AG04450 (cell line): ENCODE measurements around the gene CDH6. TPM values are rescaled to one million over a fixed set of nuclear protein-coding genes. Genes with fewer than 3 reads are reported as not detected.

Experiments used
- CTCF ChIA-PET: fragments of 300-600, 350-600 bp; formaldehyde crosslinking; extraction: SDS; loops from one replicate; lab custom pipeline; 2022; ENCODE audit warnings: antibody characterized with exemption, inconsistent platforms; lab: Charles Lee
- POLR2A ChIA-PET: fragments of 350-600 bp; formaldehyde crosslinking; extraction: SDS; loops from one replicate; lab custom pipeline; 2021; ENCODE audit warnings: antibody characterized with exemption, inconsistent platforms; lab: Yijun Ruan, JAX
- DNase-seq: peaks from one replicate; pipeline ENCODE4 v3.0.0-alpha.2; 2011; ENCODE audit warnings: low read depth, low spot score
- H3K27ac ChIP-seq: one replicate; pipeline ENCODE4 v1.5.1; 2012; ENCODE audit warnings: low read depth, low read length, control low read depth
- H3K27me3 ChIP-seq: one replicate; pipeline ENCODE4 v1.6.0; 2012; ENCODE audit warnings: low read length; ENCODE audit not compliant: control insufficient read depth, insufficient read depth
- H3K4me3 ChIP-seq: 2 replicates; pipeline ENCODE4 v1.5.1; 2011; ENCODE audit warnings: mild to moderate bottlenecking, low read depth, low read length, control low read depth
- H3K9me3 ChIP-seq: 2 replicates; pipeline ENCODE4 v1.5.1; 2012; ENCODE audit warnings: low read length; ENCODE audit not compliant: control insufficient read depth, insufficient read depth
- polyA plus RNA-seq: library from polyadenylated mRNA; depleted of rRNA; stranded (reverse); fragments of >200 nt; gene quantifications from 2 replicates; pipeline ENCODE4 v1.2.3, GENCODE V29; 2011
- TF ChIP-seq, protein P1 (sequence below): IDR thresholded peaks from 2 replicates; pipeline ENCODE4 v1.5.1; 2011; ENCODE audit warnings: low read depth, low read length, control low read depth, inconsistent platforms

CDH6 gene
- polyA plus RNA-seq, 1 experiment = 45.7 TPM

GRCh38 chr5:31169379-31169778, 24.1 kb upstream of the CDH6 start:
- no peak for DNase-seq
- H3K9me3 ChIP-seq = no peaks in the 10 kb centered on the region
- H3K27me3 ChIP-seq = no peaks in the 10 kb centered on the region
- CTCF ChIA-PET = interaction anchor here (1.9 kb wide), 1 partner anchor 17 kb away, joined by 9 read pairs; no protein-coding TSS in a partner anchor
- POLR2A ChIA-PET = no interaction called here
- H3K4me3 ChIP-seq = no peak overlapping the region
- TF ChIP-seq, protein P1, sequence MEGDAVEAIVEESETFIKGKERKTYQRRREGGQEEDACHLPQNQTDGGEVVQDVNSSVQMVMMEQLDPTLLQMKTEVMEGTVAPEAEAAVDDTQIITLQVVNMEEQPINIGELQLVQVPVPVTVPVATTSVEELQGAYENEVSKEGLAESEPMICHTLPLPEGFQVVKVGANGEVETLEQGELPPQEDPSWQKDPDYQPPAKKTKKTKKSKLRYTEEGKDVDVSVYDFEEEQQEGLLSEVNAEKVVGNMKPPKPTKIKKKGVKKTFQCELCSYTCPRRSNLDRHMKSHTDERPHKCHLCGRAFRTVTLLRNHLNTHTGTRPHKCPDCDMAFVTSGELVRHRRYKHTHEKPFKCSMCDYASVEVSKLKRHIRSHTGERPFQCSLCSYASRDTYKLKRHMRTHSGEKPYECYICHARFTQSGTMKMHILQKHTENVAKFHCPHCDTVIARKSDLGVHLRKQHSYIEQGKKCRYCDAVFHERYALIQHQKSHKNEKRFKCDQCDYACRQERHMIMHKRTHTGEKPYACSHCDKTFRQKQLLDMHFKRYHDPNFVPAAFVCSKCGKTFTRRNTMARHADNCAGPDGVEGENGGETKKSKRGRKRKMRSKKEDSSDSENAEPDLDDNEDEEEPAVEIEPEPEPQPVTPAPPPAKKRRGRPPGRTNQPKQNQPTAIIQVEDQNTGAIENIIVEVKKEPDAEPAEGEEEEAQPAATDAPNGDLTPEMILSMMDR = no peak
- H3K27ac ChIP-seq = no peak overlapping the region

DNA sequence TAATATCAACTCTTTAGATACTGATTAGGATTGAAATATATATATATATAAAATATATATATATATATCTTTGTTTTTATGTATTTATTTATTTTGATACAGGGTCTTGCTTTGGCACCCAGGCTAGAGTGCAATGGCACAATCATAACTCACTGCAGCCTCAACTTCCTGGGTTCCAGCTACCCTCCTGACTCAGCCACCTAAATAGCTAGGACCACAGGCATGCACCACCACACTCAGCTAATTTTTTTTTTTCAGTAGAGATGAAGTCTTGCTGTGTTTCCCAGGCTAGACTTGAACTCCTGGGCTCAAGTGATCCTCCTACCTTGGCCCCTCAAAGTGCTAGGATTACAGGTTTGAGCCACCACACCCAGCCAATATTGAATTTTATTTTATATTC, 20.6 kb upstream of the CDH6 start:
- TF ChIP-seq, protein P1 = no peak
- POLR2A ChIA-PET = no interaction called here
- Histone ChIP-seq H3K27me3 (no peaks in the 10 kb centered on the region), H3K27ac (no peak overlapping the region), H3K9me3 (no peaks in the 10 kb centered on the region), H3K4me3 (no peak overlapping the region)
- no peak for DNase-seq
- CTCF ChIA-PET = interaction anchor here (1.8 to 2.8 kb wide), 2 partner anchors 14 to 15 kb away, joined by 5 to 15 read pairs; no protein-coding TSS in a partner anchor

GRCh38 chr5:31173614-31174013, 19.9 kb upstream of the CDH6 start:
- Histone ChIP-seq H3K27ac (no peak overlapping the region), H3K4me3 (no peak overlapping the region), H3K27me3 (no peaks in the 10 kb centered on the region), H3K9me3 (no peaks in the 10 kb centered on the region)
- DNase-seq = no peak
- ChIA-PET POLR2A (no interaction called here), CTCF (interaction anchor here (1.1 to 2.8 kb wide), 3 partner anchors 13 to 59 kb away, joined by 3 to 15 read pairs (median 5); no protein-coding TSS in a partner anchor)
- TF ChIP-seq, protein P1 = no peak

GRCh38 chr5:31181376-31181987, 12.0 kb upstream of the CDH6 start:
- TF ChIP-seq, protein P1 = no peak
- no peak for DNase-seq
- H3K4me3 ChIP-seq = no peak overlapping the region
- ChIA-PET CTCF (interaction anchor here (1.1 kb wide), 1 partner anchor 50 kb away, joined by 4 read pairs; no protein-coding TSS in a partner anchor), POLR2A (no interaction called here)
- H3K27ac ChIP-seq = no peak overlapping the region
- H3K9me3 ChIP-seq = no peaks in the 10 kb centered on the region
- no peaks in the 10 kb centered on the region for H3K27me3 ChIP-seq

DNA sequence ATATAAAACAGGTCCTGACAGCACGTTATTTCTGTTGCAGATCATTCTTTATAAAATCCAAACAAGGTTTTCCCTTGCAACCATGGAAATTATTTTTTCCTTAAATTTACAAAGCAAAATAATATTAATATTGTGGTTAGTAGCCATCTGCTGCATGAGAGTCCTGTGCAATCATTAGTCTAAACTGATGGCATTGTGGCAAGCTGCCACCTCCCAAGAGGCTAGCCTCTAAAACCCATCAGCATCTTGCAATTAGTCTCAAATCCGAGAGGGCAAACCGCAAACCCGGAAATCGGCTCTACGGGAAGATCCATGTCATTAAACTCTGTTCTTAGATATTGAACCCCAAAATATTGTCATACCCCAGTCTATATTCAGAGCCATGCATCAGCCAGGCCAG, 11.3 kb upstream of the CDH6 start:
- no peak for DNase-seq
- no peak overlapping the region for H3K27ac ChIP-seq
- TF ChIP-seq, protein P1 = no peak
- H3K4me3 ChIP-seq = no peak overlapping the region
- no peaks in the 10 kb centered on the region for H3K27me3 ChIP-seq
- CTCF ChIA-PET = interaction anchor here (0.6 kb wide), 1 partner anchor 78 kb away, joined by 4 read pairs; no protein-coding TSS in a partner anchor
- H3K9me3 ChIP-seq = no peaks in the 10 kb centered on the region
- POLR2A ChIA-PET = no interaction called here
